ENCODE data around the gene UNC13C. TPM values are rescaled to one million over a fixed set of nuclear protein-coding genes. Genes with fewer than 3 reads are reported as not detected.

UNC13C gene
- total RNA-seq, 1 donor from 2014 or later = 0.26 TPM

DNA sequence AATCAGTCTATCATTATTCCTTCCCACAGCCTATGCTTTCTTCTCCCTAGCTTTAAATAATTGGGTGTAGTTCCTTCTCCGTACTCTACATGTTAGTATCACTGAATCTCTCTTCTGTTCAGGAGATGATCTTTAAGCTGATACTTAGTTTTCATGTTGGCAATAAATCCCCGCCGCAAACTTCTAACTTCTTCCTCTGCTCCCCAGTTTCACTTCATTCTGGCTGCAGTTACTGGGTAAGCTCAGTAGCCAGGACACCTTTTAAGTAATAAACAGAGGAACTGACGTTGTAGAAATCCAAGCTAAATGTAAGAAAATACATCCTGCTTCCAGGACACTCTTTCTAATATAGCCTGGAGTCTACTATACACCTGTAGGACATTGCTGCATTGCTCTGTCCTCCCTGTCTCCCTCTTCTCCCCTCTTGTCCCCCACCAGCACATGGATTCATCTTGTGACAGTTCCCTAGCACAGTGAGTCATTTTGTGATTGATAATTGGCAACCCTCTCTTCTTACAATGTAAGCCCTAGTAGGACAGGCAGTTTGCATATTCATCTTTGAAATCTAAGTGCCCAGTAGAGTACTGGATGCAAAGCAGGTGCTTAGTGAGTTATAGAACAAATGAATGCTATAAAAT is 598.2 kb downstream of the UNC13C start:
- DNase-seq (ENCODE audit: low read depth) = no peak
- FAIRE-seq = no peak
- Histone ChIP-seq H3K4me3 (ENCODE audit: low read depth, low read length) (no peak overlapping the region), H3K36me3 (ENCODE audit: control insufficient read depth, insufficient read depth, low read length) (no peaks in the 10 kb centered on the region), H3K27me3 (ENCODE audit: control insufficient read depth, insufficient read depth, low read length) (no peaks in the 10 kb centered on the region)
- TF ChIP-seq, protein P1, sequence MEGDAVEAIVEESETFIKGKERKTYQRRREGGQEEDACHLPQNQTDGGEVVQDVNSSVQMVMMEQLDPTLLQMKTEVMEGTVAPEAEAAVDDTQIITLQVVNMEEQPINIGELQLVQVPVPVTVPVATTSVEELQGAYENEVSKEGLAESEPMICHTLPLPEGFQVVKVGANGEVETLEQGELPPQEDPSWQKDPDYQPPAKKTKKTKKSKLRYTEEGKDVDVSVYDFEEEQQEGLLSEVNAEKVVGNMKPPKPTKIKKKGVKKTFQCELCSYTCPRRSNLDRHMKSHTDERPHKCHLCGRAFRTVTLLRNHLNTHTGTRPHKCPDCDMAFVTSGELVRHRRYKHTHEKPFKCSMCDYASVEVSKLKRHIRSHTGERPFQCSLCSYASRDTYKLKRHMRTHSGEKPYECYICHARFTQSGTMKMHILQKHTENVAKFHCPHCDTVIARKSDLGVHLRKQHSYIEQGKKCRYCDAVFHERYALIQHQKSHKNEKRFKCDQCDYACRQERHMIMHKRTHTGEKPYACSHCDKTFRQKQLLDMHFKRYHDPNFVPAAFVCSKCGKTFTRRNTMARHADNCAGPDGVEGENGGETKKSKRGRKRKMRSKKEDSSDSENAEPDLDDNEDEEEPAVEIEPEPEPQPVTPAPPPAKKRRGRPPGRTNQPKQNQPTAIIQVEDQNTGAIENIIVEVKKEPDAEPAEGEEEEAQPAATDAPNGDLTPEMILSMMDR (IDR thresholded peaks at IDR 0.05; ENCODE audit: insufficient read depth, low read length, severe bottlenecking) = no peak

- no peaks in the 10 kb centered on the region for H3K27me3 ChIP-seq (ENCODE audit: control insufficient read depth, insufficient read depth, low read length)
- no peak overlapping the region for H3K4me3 ChIP-seq (ENCODE audit: low read depth, low read length)
- DNase-seq (ENCODE audit: low read depth) = no peak
- H3K36me3 ChIP-seq (ENCODE audit: control insufficient read depth, insufficient read depth, low read length) = no peaks in the 10 kb centered on the region
- FAIRE-seq = no peak
- TF ChIP-seq, protein P1 (IDR thresholded peaks at IDR 0.05; ENCODE audit: insufficient read depth, low read length, severe bottlenecking) = no peak
Measured at GRCh38 chr15:54577476-54578250, 599.4 kb downstream of the UNC13C start.

DNA sequence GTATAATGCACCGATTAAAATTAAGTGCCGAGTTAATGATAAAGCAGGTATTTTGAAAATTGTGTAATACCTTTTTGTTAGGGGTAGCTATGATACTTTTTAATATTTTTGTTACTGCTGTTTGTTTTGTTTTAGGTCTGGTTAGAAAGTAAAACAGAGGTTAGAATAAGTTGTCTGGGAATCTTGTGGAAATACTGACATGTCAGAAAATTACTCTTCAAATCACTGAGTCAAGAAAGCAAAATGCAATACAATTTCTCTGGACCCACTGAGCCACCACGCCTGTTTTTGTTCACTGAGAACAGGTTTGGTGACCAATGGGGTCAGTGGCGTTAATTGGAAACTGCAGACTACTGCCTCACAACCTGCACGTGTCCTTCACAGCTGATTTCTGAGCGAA is 601.6 kb downstream of the UNC13C start:
- H3K4me3 ChIP-seq (ENCODE audit: low read depth, low read length) = no peak overlapping the region
- TF ChIP-seq, protein P1 (IDR thresholded peaks at IDR 0.05; ENCODE audit: insufficient read depth, low read length, severe bottlenecking) = no peak
- no peaks in the 10 kb centered on the region for H3K36me3 ChIP-seq (ENCODE audit: control insufficient read depth, insufficient read depth, low read length)
- no peak for FAIRE-seq
- DNase-seq (ENCODE audit: low read depth) = no peak
- no peaks in the 10 kb centered on the region for H3K27me3 ChIP-seq (ENCODE audit: control insufficient read depth, insufficient read depth, low read length)

DNA sequence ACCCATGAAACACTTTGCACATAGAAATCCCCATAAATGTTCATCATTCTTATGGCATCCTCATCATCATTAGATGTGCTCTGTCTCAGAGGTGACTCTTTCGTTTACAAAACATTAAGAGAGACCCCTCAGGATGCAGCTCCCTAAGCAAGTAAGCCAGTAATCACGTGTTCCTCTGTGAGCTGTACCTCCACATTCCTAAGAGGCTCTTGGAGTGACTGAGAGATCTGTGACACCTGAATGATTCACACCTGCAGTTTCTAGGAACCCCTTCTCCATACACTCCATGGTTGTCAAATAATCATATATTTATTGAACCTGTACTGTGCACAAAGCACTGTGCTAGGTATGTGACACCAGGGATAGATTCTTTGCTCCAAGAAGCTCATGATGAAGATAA is 602.4 kb downstream of the UNC13C start:
- TF ChIP-seq, protein P1 (IDR thresholded peaks at IDR 0.05; ENCODE audit: insufficient read depth, low read length, severe bottlenecking) = no peak
- Histone ChIP-seq H3K27me3 (ENCODE audit: control insufficient read depth, insufficient read depth, low read length) (no peaks in the 10 kb centered on the region), H3K4me3 (ENCODE audit: low read depth, low read length) (no peak overlapping the region), H3K36me3 (ENCODE audit: control insufficient read depth, insufficient read depth, low read length) (no peaks in the 10 kb centered on the region)
- FAIRE-seq (no peak), DNase-seq (ENCODE audit: low read depth) (peak; percentile 39)

GRCh38 chr15:54582863-54583643 is 604.8 kb downstream of the UNC13C start:
- no peaks in the 10 kb centered on the region for H3K27me3 ChIP-seq (ENCODE audit: control insufficient read depth, insufficient read depth, low read length)
- no peak overlapping the region for H3K4me3 ChIP-seq (ENCODE audit: low read depth, low read length)
- H3K36me3 ChIP-seq (ENCODE audit: control insufficient read depth, insufficient read depth, low read length) = no peaks in the 10 kb centered on the region
- DNase-seq (ENCODE audit: low read depth) (no peak), FAIRE-seq (no peak)
- TF ChIP-seq, protein P1 (IDR thresholded peaks at IDR 0.05; ENCODE audit: insufficient read depth, low read length, severe bottlenecking) = no peak
